Thyroid gland (tissue), 4 donors: ENCODE measurements around the gene PILRB.

Experiments
- CTCF ChIP-seq, 6 experiments: fragments of 200-600 bp in 3 of 6; fragments of 450-650 bp in 3 of 6; sonication (generic) in 3 of 6; IDR thresholded peaks; one replicate each; pipeline ENCODE4 v1.5.1; 2016 to 2019; ENCODE audit warnings: antibody characterized with exemption in 6 of 6, mild to moderate bottlenecking in 2 of 6, inconsistent platforms in 1 of 6, moderate library complexity in 1 of 6
- POLR2A ChIP-seq, 2 donors: fragments of 450-650 bp; IDR thresholded peaks; one replicate each; pipeline ENCODE4 v1.6.1; 2017; ENCODE audit warnings: antibody characterized with exemption in 2 of 2, mild to moderate bottlenecking in 2 of 2, moderate library complexity in 1 of 2

GRCh38 chr7:100360135-100360854, 2.4 kb downstream of the PILRB start:
- TF ChIP-seq POLR2A (IDR thresholded peaks at IDR 0.05): no peak
- TF ChIP-seq CTCF (IDR thresholded peaks at IDR 0.05): no peak
